ENCODE data around the gene MTOR. TPM values are rescaled to one million over a fixed set of nuclear protein-coding genes. Genes with fewer than 3 reads are reported as not detected.

Gene MTOR
- polyA plus RNA-seq, 10 donors: 21.1 to 31.6 (median 28.0) TPM

DNA sequence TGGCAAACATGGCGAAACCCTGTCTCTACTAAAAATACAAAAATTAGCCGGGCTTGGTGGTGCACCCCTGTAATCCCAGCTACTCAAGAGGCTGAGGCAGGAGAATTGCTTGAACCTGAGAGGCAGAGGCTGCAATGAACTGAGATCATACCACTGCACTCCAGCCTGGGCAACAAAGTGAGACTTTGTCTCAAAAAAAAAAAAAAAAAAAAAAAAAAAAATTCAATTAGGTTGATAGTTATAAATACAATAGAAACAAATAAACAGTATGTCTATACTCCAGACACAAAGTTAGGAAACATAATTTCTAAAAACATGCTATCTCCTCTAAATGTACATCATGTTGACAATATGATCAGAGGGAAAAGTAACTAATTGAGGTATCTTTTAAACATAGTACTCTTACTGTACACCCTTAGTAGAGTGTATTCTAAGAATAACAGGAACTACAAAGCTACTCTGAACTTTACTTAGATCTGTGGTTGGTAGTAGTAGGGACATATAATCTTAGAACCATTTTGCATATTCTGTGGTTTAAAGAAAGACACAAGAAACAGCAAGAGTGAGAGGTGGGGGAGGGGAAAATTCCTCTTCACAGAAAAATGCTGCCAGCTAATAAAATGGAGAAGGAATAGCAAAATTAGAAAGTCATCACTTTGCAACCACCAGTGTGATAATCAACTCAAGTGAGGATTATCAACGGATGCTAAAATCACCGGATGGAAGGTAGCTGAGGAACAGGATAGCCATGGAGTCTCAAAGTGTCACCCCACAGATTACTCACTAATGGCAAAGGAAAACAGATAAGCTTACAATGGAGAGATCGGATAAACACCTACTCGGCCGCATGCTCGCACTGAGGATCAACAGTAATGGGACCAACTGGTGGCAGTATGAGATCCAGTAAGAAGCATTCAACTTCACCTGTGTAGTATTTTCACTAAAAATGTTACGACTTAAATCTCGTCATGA, 35.0 kb downstream of the MTOR start:
- DNase-seq: no peak

DNA sequence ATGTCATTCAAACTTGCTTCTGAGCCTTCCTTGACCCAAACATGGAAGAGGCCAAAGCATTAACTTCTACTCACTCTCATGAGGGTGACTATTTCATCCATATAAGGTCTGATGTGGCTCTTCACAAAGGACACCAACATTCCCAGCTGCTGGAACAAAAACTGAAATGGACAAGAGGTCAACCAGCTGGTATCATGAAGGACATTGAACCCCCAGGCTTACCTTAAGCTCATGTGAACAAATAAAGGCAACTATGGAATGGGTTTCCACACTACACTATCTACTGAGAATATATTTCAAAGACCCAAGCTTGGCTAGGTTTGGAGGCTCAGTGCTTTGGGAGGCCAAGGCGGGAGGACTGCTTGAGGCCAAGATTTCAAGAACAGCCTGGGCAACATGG, 46.3 kb downstream of the MTOR start:
- DNase-seq: no peak

DNA sequence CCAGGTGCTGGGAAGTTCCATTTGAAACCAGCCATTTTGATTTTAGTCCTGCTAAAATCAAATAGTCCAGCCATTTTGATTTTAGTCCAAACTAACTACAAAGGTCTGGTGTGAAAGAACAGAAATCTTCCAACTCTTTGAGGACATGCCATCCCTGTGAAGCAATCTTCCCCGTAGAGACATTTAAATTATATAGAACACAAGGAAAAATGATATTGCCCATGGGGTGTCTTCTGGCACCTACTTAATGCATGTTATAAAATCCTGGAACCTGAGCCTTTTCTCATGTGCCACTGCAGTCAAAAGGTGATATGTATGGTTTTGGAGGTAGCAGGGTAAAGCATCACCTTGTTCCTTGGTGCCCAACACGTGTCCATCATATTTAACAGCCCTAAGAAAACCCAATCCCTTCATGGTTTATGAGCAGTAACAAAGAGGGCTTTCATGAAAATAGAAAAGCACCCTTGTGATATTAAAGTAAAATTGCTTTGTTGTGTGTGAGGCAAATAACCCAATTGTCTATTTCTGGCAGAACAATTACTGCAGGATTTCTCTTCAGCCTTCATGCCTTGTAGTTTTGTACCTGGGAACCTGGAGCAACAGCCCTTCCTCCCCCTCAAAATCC, 46.9 kb downstream of the MTOR start:
- DNase-seq: no peak

DNA sequence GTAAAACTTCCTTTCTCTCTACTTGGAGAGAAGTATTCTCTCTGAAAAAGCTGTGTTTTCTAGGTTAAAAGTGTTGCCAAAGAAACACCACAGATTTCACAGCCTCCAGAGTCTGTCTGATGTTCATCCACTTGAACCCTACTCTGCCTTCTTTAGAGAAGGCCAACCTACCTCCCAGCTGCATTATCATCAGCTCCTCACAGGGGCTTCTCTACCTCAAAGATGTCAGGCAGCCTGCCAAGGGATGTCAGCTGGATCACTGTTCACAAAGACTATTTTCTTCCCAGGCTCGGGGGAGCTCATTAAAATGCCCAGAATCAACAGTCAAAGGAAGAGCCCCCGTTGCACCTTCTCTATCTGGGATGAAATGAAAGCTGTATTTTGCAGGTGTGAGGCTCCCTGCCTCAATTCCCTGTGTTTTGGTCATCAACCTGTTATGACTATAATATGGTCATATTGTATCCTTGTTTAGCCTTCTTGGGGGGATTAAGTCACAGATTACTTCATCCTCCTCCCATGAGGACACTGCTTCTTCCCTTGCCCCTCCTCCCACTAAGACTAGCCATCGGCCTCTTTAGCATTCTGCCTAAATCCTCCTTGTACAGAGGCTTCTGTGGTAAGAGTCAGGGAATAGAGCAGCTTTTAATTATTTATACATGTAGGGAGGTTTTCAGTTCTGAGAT, 47.5 kb downstream of the MTOR start:
- DNase-seq: peak in 1 of 3 donors; percentile 26

DNA sequence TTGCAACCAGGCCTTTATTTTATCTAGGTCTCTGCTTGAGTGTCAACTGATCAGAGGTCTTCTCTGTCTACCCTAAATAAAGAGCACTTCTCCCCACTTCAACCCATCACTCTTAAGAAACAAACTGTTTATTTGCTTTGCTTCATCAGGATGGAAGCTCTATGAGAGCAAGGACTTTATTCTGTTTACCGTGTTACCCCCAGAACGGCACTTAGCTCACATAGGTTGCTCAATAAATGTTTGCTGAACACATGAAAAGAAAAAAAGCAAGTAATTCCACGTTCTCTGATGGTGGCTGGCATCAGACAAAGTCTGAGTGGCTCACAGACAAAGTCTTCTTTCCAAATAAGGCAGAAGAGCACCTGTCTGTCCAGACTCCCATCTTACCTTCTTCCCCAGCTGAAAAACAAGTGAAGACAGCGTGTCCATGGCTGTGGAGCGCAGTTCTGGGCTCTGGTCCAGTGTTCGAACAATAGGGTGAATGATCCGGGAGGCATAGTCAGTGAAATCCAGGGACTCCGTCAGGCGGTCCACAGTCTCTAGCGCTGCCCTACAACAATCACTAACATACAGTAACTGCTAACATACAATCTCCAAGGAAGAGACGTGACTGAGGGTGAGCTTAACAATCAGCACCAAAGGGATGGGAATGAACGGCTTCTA, 50.3 kb downstream of the MTOR start:
- no peak for DNase-seq

DNA sequence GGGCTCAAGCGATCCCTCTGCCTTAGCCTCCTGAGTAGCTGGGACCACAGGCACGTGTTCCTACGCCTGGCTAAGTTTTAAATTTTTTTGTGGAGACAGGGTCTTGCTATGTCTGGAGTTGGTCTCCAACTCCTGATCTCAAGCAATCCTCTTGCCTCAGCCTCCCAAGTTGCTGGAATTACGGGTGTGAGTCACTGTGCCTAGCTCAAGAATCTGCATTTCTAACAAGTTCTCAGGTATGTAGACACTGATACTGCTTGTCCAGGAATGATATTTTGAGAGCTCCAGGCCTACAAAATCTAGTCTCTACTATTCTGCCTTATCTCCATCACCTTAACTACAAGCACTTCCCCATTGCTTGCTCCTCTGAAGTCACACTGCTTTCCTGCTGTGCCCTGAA, 50.9 kb downstream of the MTOR start:
- DNase-seq: no peak

DNA sequence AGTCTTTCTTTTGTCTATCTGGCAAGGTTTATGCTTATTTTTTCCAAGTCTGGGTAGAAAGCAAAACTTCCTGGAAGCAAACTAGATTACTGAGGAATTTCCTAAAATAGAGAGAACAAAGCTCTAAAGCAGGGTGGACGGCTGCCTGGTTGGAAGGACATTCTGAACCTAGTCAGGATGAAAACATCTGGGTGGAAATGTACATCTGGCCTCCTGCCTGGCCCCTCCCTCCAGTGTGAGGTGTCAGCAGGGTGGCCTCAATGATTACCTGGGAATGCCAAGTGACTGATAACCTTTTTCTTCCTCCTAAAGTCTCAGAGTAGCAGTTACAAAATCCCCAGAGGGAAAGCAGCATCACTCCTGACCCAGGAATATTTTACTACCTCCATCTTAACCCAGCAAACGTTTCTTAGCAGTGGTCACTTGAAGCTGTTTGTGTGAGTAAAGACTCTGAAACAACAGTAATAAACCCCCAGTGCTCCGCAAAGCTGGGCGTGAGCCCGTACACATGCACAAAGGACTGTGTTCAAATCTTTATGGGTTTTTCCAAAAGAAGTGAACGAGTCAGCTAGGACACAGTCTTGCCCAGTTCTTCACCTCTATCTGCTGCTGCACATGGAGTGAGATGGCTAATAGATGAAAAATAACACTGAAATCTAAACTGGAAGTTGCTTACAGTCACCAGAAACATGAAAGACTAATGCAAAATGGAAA, 54.3 kb downstream of the MTOR start:
- no peak for DNase-seq

DNA sequence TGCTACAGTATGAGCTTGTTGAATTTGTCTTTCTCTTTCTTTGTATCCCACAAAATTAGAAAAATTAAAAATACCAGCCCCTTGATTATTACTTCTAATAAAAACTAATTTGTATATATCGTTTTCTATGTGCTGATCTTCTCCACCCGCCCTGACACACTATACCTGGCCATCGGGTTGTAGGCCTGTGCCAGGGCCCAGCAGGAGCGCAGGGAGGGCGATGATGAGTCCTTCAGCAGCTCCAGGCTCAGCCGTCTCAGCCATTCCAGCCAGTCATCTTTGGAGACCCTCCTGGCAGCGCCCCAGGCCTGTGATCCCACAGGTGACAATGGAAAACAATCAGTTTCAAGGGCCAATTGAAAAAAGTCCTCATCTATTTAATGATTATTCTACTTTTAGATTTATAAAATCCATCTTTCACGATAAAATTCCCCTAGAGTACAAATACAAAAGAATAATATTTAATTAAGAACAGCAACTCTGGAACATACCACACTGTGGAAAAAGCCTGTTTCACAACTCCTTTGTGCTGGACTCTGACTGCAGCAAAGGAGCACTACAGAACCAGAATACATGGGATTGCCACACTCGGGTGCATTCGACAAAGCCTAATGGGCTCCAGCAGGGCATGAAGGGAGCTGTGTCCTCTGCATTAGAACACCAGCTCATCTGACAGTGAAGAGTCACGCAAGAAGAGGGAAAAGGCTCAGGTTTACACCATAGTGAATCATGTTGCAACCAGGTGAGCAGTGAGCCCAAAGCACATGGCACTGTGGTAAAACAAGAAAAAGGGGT, 57.8 kb downstream of the MTOR start:
- no peak for DNase-seq

DNA sequence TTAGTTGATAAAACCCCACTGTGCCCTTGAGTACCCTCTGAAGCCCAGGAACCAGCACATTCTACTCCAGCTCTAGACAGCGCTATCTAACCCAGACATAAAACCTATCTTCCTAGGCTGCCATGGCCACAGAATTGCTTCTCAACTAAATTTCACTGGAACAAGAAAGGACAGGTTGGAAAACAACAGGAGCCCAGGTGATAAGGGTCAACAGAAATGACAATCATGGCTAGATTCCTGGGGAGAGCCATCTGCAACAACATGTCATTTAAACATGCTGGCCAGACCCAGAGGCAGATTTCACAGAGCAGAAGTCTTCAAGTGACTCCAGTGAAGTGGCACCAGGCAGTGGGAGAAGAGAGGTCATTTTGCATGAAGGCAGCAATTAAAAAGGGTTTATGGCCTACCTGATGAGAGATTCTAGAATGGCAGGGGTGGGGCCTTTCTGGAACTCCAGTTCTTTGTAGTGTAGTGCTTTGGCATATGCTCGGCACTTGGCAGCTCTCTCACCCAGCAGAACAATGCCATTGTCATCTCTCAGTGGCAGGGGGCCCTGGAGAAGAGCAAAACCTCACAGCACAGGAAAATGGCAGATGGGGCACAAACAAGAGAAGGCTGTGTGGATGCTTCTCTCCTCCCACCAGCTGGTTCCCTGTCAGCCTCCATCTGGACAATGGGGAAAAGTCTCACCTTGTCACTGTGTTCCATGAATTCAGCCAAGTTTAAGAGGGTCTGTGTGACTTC, 63.3 kb downstream of the MTOR start:
- DNase-seq: no peak

DNA sequence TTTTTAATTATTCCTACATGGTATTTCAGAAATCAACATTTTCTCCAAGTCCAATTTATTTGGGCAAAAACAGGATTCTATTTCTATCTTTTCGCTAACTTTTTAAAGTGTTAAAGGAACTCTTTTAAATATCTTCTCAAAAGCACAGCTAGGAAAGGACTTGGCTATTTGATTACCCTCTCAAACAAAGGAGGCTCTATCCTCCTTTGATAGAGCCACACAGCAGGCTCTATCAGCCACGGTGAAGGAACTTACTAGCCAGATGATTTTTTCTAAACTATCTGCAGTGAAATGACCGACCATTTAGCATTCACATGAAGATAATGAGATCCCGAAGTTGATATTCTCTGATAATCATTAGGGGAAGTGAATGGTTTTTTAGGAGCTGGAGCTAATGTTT, 64.1 kb downstream of the MTOR start:
- DNase-seq: no peak

DNA sequence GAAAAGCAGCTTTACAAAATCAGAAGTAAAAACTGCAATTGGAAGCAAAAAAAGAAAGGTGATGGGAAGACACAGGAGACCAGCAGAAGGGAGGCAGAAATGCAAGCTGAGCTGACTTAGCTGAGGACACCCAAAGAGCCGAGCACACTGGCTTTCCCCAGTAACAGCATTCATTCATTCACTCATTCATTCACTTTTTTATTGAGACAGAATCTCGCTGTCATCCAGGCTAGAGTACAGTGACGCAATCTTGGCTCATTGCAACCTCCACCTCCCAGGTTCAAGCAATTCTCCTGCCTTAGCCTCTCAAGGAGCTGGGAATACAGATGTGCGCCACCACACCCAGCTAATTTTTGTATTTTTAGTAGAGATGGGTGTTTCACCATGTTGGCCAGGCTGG, 65.0 kb downstream of the MTOR start:
- DNase-seq: no peak

DNA sequence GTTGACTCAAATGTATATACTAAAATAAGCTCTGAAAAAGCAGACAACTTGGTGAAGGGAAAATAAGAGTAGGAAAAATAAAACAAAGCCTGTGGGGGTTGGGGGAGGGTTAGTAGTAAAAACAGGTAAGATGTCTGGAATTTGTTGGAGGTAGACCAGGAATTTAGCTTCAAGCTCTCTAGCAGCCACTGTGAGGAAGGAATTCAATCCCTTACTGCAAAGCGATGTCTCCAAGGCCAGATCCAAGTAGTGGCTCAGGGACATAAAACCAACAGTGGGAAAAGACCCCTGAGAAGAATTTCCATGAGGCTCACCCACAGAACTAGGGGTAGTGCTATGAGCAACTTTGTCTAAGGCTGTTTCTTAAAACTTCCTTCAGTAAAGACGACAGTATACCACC, 65.4 kb downstream of the MTOR start:
- DNase-seq: no peak

DNA sequence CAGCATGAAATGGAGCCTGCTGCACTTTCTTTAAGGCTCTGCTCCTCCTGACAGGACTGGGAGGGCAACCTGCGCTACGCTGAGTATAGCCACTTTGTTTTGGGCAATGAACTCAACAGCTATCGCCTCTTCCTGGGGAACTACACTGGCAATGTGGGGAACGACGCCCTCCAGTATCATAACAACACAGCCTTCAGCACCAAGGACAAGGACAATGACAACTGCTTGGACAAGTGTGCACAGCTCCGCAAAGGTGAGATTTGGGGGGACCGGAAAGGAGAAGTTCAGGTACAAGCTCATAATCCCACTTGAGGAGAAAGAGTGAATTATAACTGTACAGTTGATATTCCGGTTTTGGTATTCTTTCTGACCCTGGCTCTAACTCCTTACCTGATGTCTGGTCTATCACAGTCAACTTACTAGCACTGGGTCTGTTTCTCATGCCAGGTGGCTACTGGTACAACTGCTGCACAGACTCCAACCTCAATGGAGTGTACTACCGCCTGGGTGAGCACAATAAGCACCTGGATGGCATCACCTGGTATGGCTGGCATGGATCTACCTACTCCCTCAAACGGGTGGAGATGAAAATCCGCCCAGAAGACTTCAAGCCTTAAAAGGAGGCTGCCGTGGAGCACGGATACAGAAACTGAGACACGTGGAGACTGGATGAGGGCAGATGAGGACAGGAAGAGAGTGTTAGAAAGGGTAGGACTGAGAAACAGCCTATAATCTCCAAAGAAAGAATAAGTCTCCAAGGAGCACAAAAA, 67.8 kb downstream of the MTOR start:
- DNase-seq: no peak

DNA sequence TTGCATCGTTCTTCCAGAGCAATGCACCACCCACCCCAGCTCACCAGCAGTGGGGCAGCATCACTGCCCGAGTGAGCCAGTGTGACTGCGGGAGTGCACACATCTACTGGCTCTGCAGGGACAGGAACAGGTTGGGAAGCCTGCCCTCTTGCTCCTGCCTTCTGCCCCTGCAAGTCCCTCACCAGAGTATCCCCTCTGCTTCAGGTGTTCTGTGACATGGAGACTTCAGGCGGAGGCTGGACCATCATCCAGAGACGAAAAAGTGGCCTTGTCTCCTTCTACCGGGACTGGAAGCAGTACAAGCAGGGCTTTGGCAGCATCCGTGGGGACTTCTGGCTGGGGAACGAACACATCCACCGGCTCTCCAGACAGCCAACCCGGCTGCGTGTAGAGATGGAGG, 69.0 kb downstream of the MTOR start:
- DNase-seq: no peak

DNA sequence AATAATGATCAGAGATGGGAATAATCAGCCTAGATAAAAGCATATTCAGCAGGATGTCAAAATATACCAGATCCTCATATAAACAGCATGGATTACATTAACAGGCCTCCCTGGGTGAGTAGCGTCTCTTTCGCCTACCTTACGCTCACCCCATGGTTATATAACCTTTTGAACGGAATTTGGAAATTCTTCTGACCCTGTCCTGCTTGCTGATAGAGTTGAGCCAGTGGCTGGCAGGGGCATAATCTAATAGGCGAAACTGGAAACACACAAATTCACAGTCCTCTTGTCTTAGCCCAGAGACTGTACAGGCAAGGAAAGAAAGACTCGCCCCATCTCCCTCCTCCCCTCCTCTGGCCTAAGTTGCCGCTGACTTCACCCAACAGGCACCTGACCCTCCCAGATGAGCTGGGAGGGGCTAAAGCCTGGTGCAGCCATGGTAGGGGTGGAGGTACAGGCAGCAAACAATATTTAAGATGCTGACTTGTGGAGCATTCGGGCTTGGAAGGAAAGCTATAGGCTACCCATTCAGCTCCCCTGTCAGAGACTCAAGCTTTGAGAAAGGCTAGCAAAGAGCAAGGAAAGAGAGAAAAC, 73.4 kb downstream of the MTOR start, which contains the start of gene ANGPTL7:
Gene ANGPTL7 (plus strand): TSS at position 498 of the 594 bp plus-strand sequence. CDS start 225 bp downstream, outside the sequence.
- DNase-seq: no peak

DNA sequence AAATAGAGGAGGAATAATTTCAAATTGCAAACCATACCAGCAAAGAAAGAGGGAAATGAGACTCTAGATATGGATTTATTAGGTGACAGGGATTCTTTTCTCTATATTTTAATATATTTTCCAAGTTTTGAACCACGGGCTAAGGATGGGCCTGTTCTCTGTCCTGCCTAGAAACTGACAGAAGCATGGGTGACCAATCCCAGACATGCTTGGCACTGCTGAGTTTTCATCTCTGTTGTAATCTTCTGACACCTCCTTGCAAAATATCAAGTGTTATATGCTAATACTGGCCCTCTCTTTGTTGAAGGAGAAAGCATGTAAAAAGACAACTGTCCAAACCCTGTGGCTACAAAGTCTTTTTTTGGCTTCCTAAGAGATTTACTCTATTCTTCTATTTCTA, 74.0 kb downstream of the MTOR start:
- DNase-seq: no peak

DNA sequence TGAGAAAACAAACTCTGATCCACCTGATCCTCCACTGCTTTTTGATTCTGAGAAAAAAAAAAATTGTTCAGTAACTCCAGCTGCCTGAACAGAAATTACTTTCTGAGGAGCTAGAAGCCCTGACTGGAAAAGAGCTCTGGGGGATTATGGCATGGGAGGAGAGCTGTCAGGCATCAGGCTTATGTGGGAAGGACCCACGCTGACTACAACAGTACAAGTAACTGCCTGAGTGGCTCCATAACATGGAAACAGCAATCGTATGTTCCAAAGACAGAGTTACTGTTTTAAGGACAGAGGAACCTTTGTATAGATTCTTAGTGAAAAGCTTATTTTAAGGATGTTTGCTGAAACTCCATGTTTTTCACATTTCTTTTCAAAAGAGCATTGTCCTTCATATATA, 74.4 kb downstream of the MTOR start:
- DNase-seq: peak in 1 of 3 donors; percentile 14

DNA sequence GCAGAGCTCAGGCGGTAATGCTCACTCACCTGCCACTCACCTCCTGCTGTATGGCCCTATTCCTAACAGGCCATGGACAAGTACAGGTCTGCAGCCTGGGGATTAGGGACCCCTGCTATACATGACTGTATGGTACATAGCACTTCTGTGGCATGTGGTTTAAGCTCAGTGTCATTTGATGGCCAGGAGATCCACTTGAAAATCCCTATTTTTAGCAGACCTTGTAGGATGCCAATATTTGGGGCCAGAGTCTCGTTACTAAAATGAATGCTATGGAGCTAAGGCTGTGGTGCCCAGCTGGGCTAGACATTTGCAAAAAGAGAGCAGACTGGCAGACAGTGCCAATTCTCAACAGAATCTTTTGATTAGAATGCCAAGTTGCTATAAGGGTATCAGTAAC, 74.9 kb downstream of the MTOR start:
- DNase-seq: peak in 1 of 3 donors; percentile 18

All from muscle of back (tissue), 11 donors.